GM18868 (cell line): Measurements from ENCODE around the gene ABHD16A.

Source experiments
- ATAC-seq: cut with Tn5 transposase; IDR thresholded peaks from one replicate; pipeline ENCODE4 v1.9.1; 2021; ENCODE audit warnings: mild to moderate bottlenecking, moderate library complexity; ENCODE audit not compliant: unreplicated experiment

The ABHD16A gene

GRCh38 chr6:31732029-31732428 is 28.9 kb upstream of the ABHD16A start:
- no peak for ATAC-seq

- ATAC-seq = no peak
Observed at GRCh38 chr6:31730631-31731086, 27.5 kb upstream of the ABHD16A start.

- no peak for ATAC-seq
Observed at GRCh38 chr6:31729979-31730630, 27.0 kb upstream of the ABHD16A start.

GRCh38 chr6:31729515-31729978 is 26.4 kb upstream of the ABHD16A start:
- ATAC-seq = no peak

GRCh38 chr6:31728767-31729514 is 25.8 kb upstream of the ABHD16A start, which contains the start of gene DDAH2:
TSS of gene DDAH2 (minus strand) at chr6:31729299. CDS start at chr6:31729161, 138 bp downstream.
- ATAC-seq = no peak

- no peak for ATAC-seq
Observed at GRCh38 chr6:31727717-31728671, 24.9 kb upstream of the ABHD16A start.

- no peak for ATAC-seq
Observed at GRCh38 chr6:31727034-31727716, 24.1 kb upstream of the ABHD16A start.

GRCh38 chr6:31725502-31726350 is 22.6 kb upstream of the ABHD16A start:
- ATAC-seq = no peak

GRCh38 chr6:31723980-31724691 is 21.0 kb upstream of the ABHD16A start:
- no peak for ATAC-seq

GRCh38 chr6:31723245-31723979 is 20.3 kb upstream of the ABHD16A start, which contains the start of gene MPIG6B:
TSS of gene MPIG6B (plus strand) at chr6:31723373. CDS start at chr6:31723384, 11 bp downstream.
- no peak for ATAC-seq

- ATAC-seq = no peak
Observed at GRCh38 chr6:31722173-31722572, 19.0 kb upstream of the ABHD16A start.

GRCh38 chr6:31721351-31722020 is 18.4 kb upstream of the ABHD16A start, which contains the start of gene LY6G6C:
TSS of gene LY6G6C (minus strand) at chr6:31721746. CDS start at chr6:31721679, 67 bp downstream.
- no peak for ATAC-seq

- ATAC-seq = no peak
Observed at GRCh38 chr6:31720196-31720770, 17.2 kb upstream of the ABHD16A start.

- ATAC-seq = no peak
Observed at GRCh38 chr6:31719001-31719400, 15.9 kb upstream of the ABHD16A start.

GRCh38 chr6:31718265-31718664 is 15.1 kb upstream of the ABHD16A start:
- no peak for ATAC-seq

- no peak for ATAC-seq
Observed at GRCh38 chr6:31717499-31718222, 14.5 kb upstream of the ABHD16A start.
